GM18907 (cell line): Measurements from ENCODE around the gene TEAD1.
A peak's percentile ranks its signal among the peaks of the same experiment; 100 is the strongest.

Experiments used
- ATAC-seq: cut with Tn5 transposase; IDR thresholded peaks from one replicate; pipeline ENCODE4 v1.9.1; 2021; ENCODE audit warnings: mild to moderate bottlenecking, moderate library complexity; ENCODE audit not compliant: unreplicated experiment

TEAD1 gene

GRCh38 chr11:12761029-12761428 is 86.8 kb downstream of the TEAD1 start:
- ATAC-seq = no peak

GRCh38 chr11:12762278-12762677 is 88.1 kb downstream of the TEAD1 start:
- no peak for ATAC-seq

- no peak for ATAC-seq
Measured at GRCh38 chr11:12762696-12763324, 88.6 kb downstream of the TEAD1 start.

GRCh38 chr11:12764187-12764914 is 90.1 kb downstream of the TEAD1 start:
- no peak for ATAC-seq

- no peak for ATAC-seq
Measured at GRCh38 chr11:12765428-12765827, 91.2 kb downstream of the TEAD1 start.

- no peak for ATAC-seq
Measured at GRCh38 chr11:12767027-12767426, 92.8 kb downstream of the TEAD1 start.

GRCh38 chr11:12767577-12767976 is 93.4 kb downstream of the TEAD1 start:
- no peak for ATAC-seq

GRCh38 chr11:12768726-12769673 is 94.8 kb downstream of the TEAD1 start:
- ATAC-seq = peak; percentile 69

- no peak for ATAC-seq
Measured at GRCh38 chr11:12769834-12770345, 95.7 kb downstream of the TEAD1 start.

- no peak for ATAC-seq
Measured at GRCh38 chr11:12770435-12770834, 96.2 kb downstream of the TEAD1 start.

- no peak for ATAC-seq
Measured at GRCh38 chr11:12770966-12771597, 96.9 kb downstream of the TEAD1 start.

GRCh38 chr11:12771875-12772274 is 97.7 kb downstream of the TEAD1 start:
- ATAC-seq = peak; percentile 54

- ATAC-seq = no peak
Measured at GRCh38 chr11:12772324-12772723, 98.1 kb downstream of the TEAD1 start.

- ATAC-seq = no peak
Measured at GRCh38 chr11:12773591-12773990, 99.4 kb downstream of the TEAD1 start.

- no peak for ATAC-seq
Measured at GRCh38 chr11:12775955-12776354, 101.7 kb downstream of the TEAD1 start.

GRCh38 chr11:12777208-12777874 is 103.1 kb downstream of the TEAD1 start:
- ATAC-seq = no peak

- ATAC-seq = no peak
Measured at GRCh38 chr11:12778240-12778905, 104.2 kb downstream of the TEAD1 start.

GRCh38 chr11:12783765-12784164 is 109.5 kb downstream of the TEAD1 start:
- no peak for ATAC-seq

GRCh38 chr11:12784445-12784844 is 110.2 kb downstream of the TEAD1 start:
- no peak for ATAC-seq

- ATAC-seq = no peak
Measured at GRCh38 chr11:12784987-12785386, 110.8 kb downstream of the TEAD1 start.
